Body of pancreas (tissue), 4 donors: ENCODE measurements around the gene KCNQ1OT1.

ENCODE experiments used
- POLR2A ChIP-seq, 3 donors: fragments of 450-650 bp; IDR thresholded peaks; one replicate each; pipeline ENCODE4 v1.6.1; 2016; ENCODE audit warnings: antibody characterized with exemption in 3 of 3, mild to moderate bottlenecking in 2 of 3
- TF ChIP-seq, protein P1 (sequence below), 7 experiments: fragments of 450-650 bp in 4 of 7; fragments of 200-600 bp in 3 of 7; sonication (generic) in 3 of 7; IDR thresholded peaks; one replicate each; pipeline ENCODE4 v1.5.1; 2016 to 2019; ENCODE audit warnings: antibody characterized with exemption in 7 of 7

DNA sequence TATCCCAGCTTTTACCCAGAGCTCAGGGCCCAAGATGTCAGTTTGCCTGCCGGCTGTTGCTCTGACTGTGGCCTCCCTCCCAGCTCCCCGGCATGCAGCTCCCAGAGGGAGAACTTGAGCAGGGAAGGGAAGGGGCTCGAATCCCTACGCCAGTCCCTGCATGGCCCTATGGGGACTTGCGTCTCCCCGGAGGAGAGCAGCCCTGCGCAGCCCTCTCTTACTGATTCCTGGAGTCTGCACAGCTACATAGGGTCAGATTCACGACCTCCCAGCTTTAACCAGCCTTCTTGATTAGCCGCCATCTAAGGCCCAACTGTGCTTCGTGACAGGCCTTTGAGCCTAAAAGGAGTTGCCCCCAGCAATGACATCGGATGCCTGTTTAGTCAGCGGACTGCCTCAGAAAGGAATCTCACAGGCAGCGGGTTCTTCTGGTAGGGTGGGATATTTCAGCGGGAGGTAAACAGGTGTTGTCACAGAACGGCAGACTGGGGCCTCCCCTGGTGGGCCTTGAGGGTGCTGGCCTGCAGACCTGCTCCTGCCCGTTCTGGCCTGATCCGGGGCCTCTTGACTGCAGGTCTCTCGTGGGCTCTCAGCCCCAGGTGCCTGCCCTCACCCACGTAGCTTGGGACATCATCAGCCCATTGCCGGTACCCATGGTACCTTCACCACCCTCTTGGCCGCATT, 43.8 kb upstream of the KCNQ1OT1 start:
- TF ChIP-seq POLR2A (IDR thresholded peaks at IDR 0.05): no peak
- TF ChIP-seq, protein P1, sequence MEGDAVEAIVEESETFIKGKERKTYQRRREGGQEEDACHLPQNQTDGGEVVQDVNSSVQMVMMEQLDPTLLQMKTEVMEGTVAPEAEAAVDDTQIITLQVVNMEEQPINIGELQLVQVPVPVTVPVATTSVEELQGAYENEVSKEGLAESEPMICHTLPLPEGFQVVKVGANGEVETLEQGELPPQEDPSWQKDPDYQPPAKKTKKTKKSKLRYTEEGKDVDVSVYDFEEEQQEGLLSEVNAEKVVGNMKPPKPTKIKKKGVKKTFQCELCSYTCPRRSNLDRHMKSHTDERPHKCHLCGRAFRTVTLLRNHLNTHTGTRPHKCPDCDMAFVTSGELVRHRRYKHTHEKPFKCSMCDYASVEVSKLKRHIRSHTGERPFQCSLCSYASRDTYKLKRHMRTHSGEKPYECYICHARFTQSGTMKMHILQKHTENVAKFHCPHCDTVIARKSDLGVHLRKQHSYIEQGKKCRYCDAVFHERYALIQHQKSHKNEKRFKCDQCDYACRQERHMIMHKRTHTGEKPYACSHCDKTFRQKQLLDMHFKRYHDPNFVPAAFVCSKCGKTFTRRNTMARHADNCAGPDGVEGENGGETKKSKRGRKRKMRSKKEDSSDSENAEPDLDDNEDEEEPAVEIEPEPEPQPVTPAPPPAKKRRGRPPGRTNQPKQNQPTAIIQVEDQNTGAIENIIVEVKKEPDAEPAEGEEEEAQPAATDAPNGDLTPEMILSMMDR (IDR thresholded peaks at IDR 0.05): no peak
